ENCODE data around the gene REV3L. TPM values are rescaled to one million over a fixed set of nuclear protein-coding genes. Genes with fewer than 3 reads are reported as not detected.

REV3L gene
- total and polyA plus RNA-seq, 9 of the 15 experiments (the other 6 are each of a cell fraction or from before 2014, with no cell fraction given): 5.5 to 24.4 (median 14.4) TPM

GRCh38 chr6:111358454-111358853 is 124.6 kb downstream of the REV3L start:
- DNase-seq (ENCODE audit: extremely low read depth in 1 of 4, low spot score in 3 of 4): no peak
- FAIRE-seq: no peak
- ATAC-seq: no peak
- peaks cover 49% of the 10 kb centered on the region for H3K36me3 ChIP-seq (ENCODE audit: control insufficient read depth, insufficient read depth, low read length)
- in situ Hi-C loops (cut with MboI): no loop called here
- H3K9ac ChIP-seq (ENCODE audit: insufficient read depth in 1 of 2, low read depth in 2 of 2, low read length in 2 of 2): no peak overlapping the region
- BruUV-seq (replicated peaks): no TSS peak
- H3K4me3 ChIP-seq: no peak overlapping the region
- H3K27me3 ChIP-seq (ENCODE audit: control insufficient read depth in 2 of 2, insufficient read depth in 2 of 2, low read length in 2 of 2): no peaks in the 10 kb centered on the region
- POLR2A ChIA-PET: no interaction called here
- H3K9me3 ChIP-seq (replicated peaks; ENCODE audit: control insufficient read depth, insufficient read depth, low read depth, low read length): no peaks in the 10 kb centered on the region
- H3K27ac ChIP-seq (ENCODE audit: extremely low read depth, low read depth, low read length): no peak overlapping the region
- no peaks in the 10 kb centered on the region for H3K9me1 ChIP-seq (ENCODE audit: control insufficient read depth, insufficient read depth, low read length)
- no peaks in the 10 kb centered on the region for H3K79me2 ChIP-seq (ENCODE audit: control insufficient read depth, insufficient read depth, low read length)
- 94% methylated on average over 1 of the region's 1 CpG for WGBS (ENCODE audit: insufficient coverage, low coverage, missing lambda C conversion rate)
- H4K20me1 ChIP-seq (replicated peaks; ENCODE audit: control insufficient read depth, insufficient read depth, low read length): no peaks in the 10 kb centered on the region
- CTCF ChIA-PET (ENCODE audit: low intra/inter-chr PET ratio): no interaction called here
- intact Hi-C loops (cut with micrococcal nuclease): no loop called here
- no peaks in the 10 kb centered on the region for H3K4me1 ChIP-seq (replicated peaks in 1 of 2; ENCODE audit: control insufficient read depth in 2 of 2, insufficient read depth in 2 of 2, low read length in 2 of 2)
- no peak overlapping the region for H2AFZ ChIP-seq (ENCODE audit: low read depth, low read length)
- H3K4me2 ChIP-seq (ENCODE audit: insufficient read depth, low read length): no peak overlapping the region
- TF ChIP-seq PRDM10 (IDR thresholded peaks at IDR 0.05; ENCODE audit: partially characterized antibody) (no peak), HINFP (tag; conservative IDR thresholded peaks at IDR 0.05; ENCODE audit: low read depth) (no peak), EP300 (IDR thresholded peaks at IDR 0.05; ENCODE audit: low read length) (no peak), CBX5 (IDR thresholded peaks at IDR 0.05; ENCODE audit: borderline replicate concordance, low read depth) (no peak), ZNF41 (CRISPR knock-in tag; conservative IDR thresholded peaks at IDR 0.05) (no peak), NFIC (IDR thresholded peaks at IDR 0.05) (no peak), HNRNPUL1 (IDR thresholded peaks at IDR 0.05; ENCODE audit: low read length) (no peak), ZKSCAN1 (IDR thresholded peaks at IDR 0.05; ENCODE audit: low read depth, low read length) (no peak), FOXM1 (IDR thresholded peaks at IDR 0.05; ENCODE audit: low read depth) (no peak), FOXM1 (CRISPR knock-in tag; IDR thresholded peaks at IDR 0.05; ENCODE audit: low read depth) (no peak), C11orf30 (IDR thresholded peaks at IDR 0.05; ENCODE audit: low read depth) (no peak), USF1 (CRISPR knock-in tag; IDR thresholded peaks at IDR 0.05) (no peak), KDM4B (IDR thresholded peaks at IDR 0.05; ENCODE audit: borderline replicate concordance in 2 of 2, low read depth in 1 of 2) (no peak), HCFC1 (IDR thresholded peaks at IDR 0.05; ENCODE audit: low read depth, low read length) (no peak), SIN3B (IDR thresholded peaks at IDR 0.05; ENCODE audit: low read depth) (no peak), MITF (IDR thresholded peaks at IDR 0.05) (no peak), MECOM (CRISPR knock-in tag; IDR thresholded peaks at IDR 0.05) (no peak)
